SIG-M5 treated with dmso at 0.1 percent for 504 hours (cell line): ENCODE results near the gene RAB10.
"Not testable (repeated sequence)": the region's sequence is repeated elsewhere in the genome, so short reads cannot be mapped to it uniquely, and the experiment has no call there.

Source experiments
- DNase-seq: peaks from one replicate; lab custom pipeline; 2025; ENCODE audit not compliant: unreplicated experiment; lab: John Stamatoyannopoulos, UW

Gene RAB10

GRCh38 chr2:26033818-26034636 lies at the start of gene RAB10:
TSS of gene RAB10 (plus strand) at chr2:26034084. CDS start at chr2:26034609, 525 bp downstream.
- DNase-seq = peak; percentile 97

- no peak for DNase-seq
Measured at GRCh38 chr2:25988134-25988533, 45.8 kb upstream of the RAB10 start.

GRCh38 chr2:25989154-25989553 lies 44.7 kb upstream of the RAB10 start:
- DNase-seq = no peak

- no peak for DNase-seq
Measured at GRCh38 chr2:25991965-25992364, 41.9 kb upstream of the RAB10 start.

GRCh38 chr2:25992556-25992955 lies 41.3 kb upstream of the RAB10 start:
- no peak for DNase-seq

GRCh38 chr2:25993049-25993448 lies 40.8 kb upstream of the RAB10 start:
- DNase-seq = no peak

GRCh38 chr2:25994509-25994908 lies 39.4 kb upstream of the RAB10 start:
- no peak for DNase-seq

- DNase-seq = no peak
Measured at GRCh38 chr2:25996844-25997243, 37.0 kb upstream of the RAB10 start.

- DNase-seq = not testable (repeated sequence)
Measured at GRCh38 chr2:25998816-25999383, 35.0 kb upstream of the RAB10 start.

- DNase-seq = not testable (repeated sequence)
Measured at GRCh38 chr2:25999406-25999805, 34.5 kb upstream of the RAB10 start.

GRCh38 chr2:26000561-26001082 lies 33.3 kb upstream of the RAB10 start:
- DNase-seq = no peak

GRCh38 chr2:26001743-26002351 lies 32.0 kb upstream of the RAB10 start:
- no peak for DNase-seq

- peak; percentile 76 for DNase-seq
Measured at GRCh38 chr2:26002632-26003310, 31.1 kb upstream of the RAB10 start.

GRCh38 chr2:26008095-26008494 lies 25.8 kb upstream of the RAB10 start:
- no peak for DNase-seq

- DNase-seq = peak; percentile 100
Measured at GRCh38 chr2:26008851-26009566, 24.9 kb upstream of the RAB10 start.

GRCh38 chr2:26009567-26009963 lies 24.3 kb upstream of the RAB10 start:
- DNase-seq = no peak

GRCh38 chr2:26010943-26011342 lies 22.9 kb upstream of the RAB10 start:
- DNase-seq = no peak

GRCh38 chr2:26011609-26011989 lies 22.3 kb upstream of the RAB10 start:
- DNase-seq = no peak

- peak; percentile 89 for DNase-seq
Measured at GRCh38 chr2:26011990-26012856, 21.7 kb upstream of the RAB10 start.

GRCh38 chr2:26013668-26014067 lies 20.2 kb upstream of the RAB10 start:
- no peak for DNase-seq
